Hepatocyte (in vitro differentiated cells): ENCODE results near the gene SAP30BP. TPM values are rescaled to one million over a fixed set of nuclear protein-coding genes. Genes with fewer than 3 reads are reported as not detected.

Experiments
- DNase-seq: peaks from one replicate; pipeline ENCODE4 v3.0.0-alpha.2; 2016; ENCODE audit warnings: low spot score
- H2AFZ ChIP-seq: fragments of 200-600 bp; sonication (generic); 2 replicates; pipeline ENCODE4 v1.6.0; 2016; ENCODE audit warnings: antibody characterized with exemption, mild to moderate bottlenecking
- H3K27ac ChIP-seq: fragments of 200-600 bp; sonication (generic); 2 replicates; pipeline ENCODE4 v1.5.1; 2016; ENCODE audit warnings: mild to moderate bottlenecking
- H3K27me3 ChIP-seq: fragments of 200-600 bp; sonication (generic); 2 replicates; pipeline ENCODE4 v1.6.1; 2016
- H3K36me3 ChIP-seq: fragments of 200-600 bp; sonication (generic); replicated peaks from 2 replicates; pipeline ENCODE4 v1.5.1; 2016; ENCODE audit warnings: low read depth; ENCODE audit not compliant: insufficient read depth
- H3K4me1 ChIP-seq: fragments of 200-600 bp; sonication (generic); 2 replicates; pipeline ENCODE4 v1.5.1; 2016; ENCODE audit warnings: mild to moderate bottlenecking, moderate library complexity; ENCODE audit not compliant: insufficient read depth
- H3K4me2 ChIP-seq: fragments of 200-600 bp; sonication (generic); 2 replicates; pipeline ENCODE4 v1.6.0; 2016
- H3K4me3 ChIP-seq: fragments of 200-600 bp; sonication (generic); 2 replicates; pipeline ENCODE4 v1.5.1; 2016; ENCODE audit warnings: mild to moderate bottlenecking
- H3K79me2 ChIP-seq: fragments of 200-600 bp; sonication (generic); 2 replicates; pipeline ENCODE4 v1.6.0; 2017; ENCODE audit warnings: mild to moderate bottlenecking
- H3K9me2 ChIP-seq: fragments of 200-600 bp; sonication (generic); replicated peaks from 2 replicates; pipeline ENCODE4 v1.6.0; 2017; ENCODE audit warnings: mild to moderate bottlenecking; ENCODE audit not compliant: insufficient read depth
- H3K9me3 ChIP-seq: fragments of 200-600 bp; sonication (generic); 2 replicates; pipeline ENCODE4 v1.5.1; 2016; ENCODE audit warnings: low read depth, mild to moderate bottlenecking
- H4K20me1 ChIP-seq: fragments of 200-600 bp; sonication (generic); 2 replicates; pipeline ENCODE4 v1.6.0; 2016; ENCODE audit warnings: mild to moderate bottlenecking; ENCODE audit not compliant: insufficient read depth, poor library complexity, severe bottlenecking
- EZH2 ChIP-seq: fragments of 200-600 bp; sonication (generic); IDR thresholded peaks from 2 replicates; pipeline ENCODE4 v1.6.1; 2016; ENCODE audit warnings: antibody characterized with exemption, mild to moderate bottlenecking, borderline replicate concordance
- EZH2phosphoT487 ChIP-seq: fragments of 200-600 bp; sonication (generic); IDR thresholded peaks from one replicate; pipeline ENCODE4 v1.6.1; 2018; ENCODE audit warnings: antibody characterized with exemption, mild to moderate bottlenecking, low read depth, moderate library complexity; ENCODE audit not compliant: unreplicated experiment, severe bottlenecking
- WGBS: methylation state at CpG from one replicate; pipeline ENCODE4 v1.1.6; 2016; ENCODE audit warnings: low lambda C conversion rate; ENCODE audit errors: missing lambda C conversion rate; 5-methylcytosine and 5-hydroxymethylcytosine counted together
- polyA plus RNA-seq: library from polyadenylated mRNA; unstranded; fragments of >200 nt; fragmentation: Nextera tagmentation; extraction: Ambion mirVana; gene quantifications from 2 replicates; pipeline ENCODE4 v1.2.1, GENCODE V29; 2016
- total RNA-seq: library from RNA; depleted of rRNA; stranded (reverse); fragments of >200 nt; gene quantifications from 2 replicates; pipeline ENCODE4 v1.2.3, GENCODE V29; 2014
- TF ChIP-seq, protein P1 (sequence below): fragments of 200-600 bp; sonication (generic); IDR thresholded peaks from 2 replicates; pipeline ENCODE4 v1.5.1; 2016; ENCODE audit warnings: antibody characterized with exemption, mild to moderate bottlenecking; ENCODE audit not compliant: poor library complexity

The SAP30BP gene
- 59.3 and 67.5 TPM in 2 replicates for total RNA-seq
- 89.9 and 110 TPM in 2 replicates for polyA plus RNA-seq

DNA sequence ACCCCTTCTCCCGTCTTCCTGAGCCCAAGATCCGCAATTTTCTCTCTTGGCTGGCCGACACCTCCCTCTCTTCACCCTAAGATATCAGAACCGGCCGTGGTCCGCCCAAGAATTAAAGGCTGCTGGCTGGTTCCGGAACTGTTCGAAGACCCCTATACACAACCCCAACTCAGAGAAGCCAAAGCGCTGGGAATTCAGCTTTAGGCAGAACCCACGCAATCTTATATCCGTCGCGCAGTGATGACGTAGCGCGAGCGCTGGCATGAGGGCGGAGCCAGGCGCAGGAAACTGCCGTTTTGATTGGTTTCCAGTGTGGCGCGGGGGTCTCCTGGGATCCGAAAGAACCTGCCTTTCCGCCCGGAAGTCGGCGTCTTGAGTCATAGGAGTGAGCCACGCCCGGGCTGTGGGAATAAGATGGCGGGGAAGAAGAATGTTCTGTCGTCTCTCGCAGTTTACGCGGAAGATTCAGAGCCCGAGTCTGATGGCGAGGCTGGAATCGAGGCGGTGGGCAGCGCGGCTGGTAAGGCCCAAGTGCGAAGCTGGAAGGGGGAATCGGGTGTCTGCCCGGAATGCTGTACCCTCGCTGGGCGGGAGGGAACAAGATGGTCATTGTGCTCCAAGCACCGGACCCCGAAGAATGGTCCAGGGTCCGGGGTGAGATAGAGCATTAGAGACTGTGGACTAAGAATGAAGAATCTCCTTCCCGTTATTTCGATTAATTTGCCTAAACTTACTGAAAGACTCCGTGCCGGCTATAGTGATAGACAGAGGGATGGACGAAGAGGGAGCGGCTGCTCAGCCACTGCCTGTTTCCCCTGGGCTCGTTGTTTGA, at the start of gene SAP30BP, which contains the start of gene RECQL5:
TSS of gene SAP30BP (plus strand) at position 380 of the 832 bp plus-strand sequence. CDS start at position 415, 35 bp downstream.
TSS of gene RECQL5 (minus strand) at position 196 of the 832 bp plus-strand sequence. CDS start 597 bp downstream, outside the sequence.
- Histone ChIP-seq H3K36me3 (no peaks in the 10 kb centered on the region), H3K9me2 (no peaks in the 10 kb centered on the region), H3K4me3 (peak within 1 kb of the TSS; percentile 75), H3K27me3 (no peaks in the 10 kb centered on the region), H3K9me3 (no peaks in the 10 kb centered on the region), H3K27ac (peak within 1 kb of the TSS; percentile 83), H3K4me2 (peak within 1 kb of the TSS; percentile 92), H4K20me1 (no peaks in the 10 kb centered on the region), H3K79me2 (peaks cover 67% of the 10 kb centered on the region), H2AFZ (peak within 1 kb of the TSS; percentile 63), H3K4me1 (peaks cover 10% of the 10 kb centered on the region)
- under 1% methylated on average over 55 of the region's 55 CpGs for WGBS
- peak; percentile 99 for DNase-seq
- TF ChIP-seq, protein P1, sequence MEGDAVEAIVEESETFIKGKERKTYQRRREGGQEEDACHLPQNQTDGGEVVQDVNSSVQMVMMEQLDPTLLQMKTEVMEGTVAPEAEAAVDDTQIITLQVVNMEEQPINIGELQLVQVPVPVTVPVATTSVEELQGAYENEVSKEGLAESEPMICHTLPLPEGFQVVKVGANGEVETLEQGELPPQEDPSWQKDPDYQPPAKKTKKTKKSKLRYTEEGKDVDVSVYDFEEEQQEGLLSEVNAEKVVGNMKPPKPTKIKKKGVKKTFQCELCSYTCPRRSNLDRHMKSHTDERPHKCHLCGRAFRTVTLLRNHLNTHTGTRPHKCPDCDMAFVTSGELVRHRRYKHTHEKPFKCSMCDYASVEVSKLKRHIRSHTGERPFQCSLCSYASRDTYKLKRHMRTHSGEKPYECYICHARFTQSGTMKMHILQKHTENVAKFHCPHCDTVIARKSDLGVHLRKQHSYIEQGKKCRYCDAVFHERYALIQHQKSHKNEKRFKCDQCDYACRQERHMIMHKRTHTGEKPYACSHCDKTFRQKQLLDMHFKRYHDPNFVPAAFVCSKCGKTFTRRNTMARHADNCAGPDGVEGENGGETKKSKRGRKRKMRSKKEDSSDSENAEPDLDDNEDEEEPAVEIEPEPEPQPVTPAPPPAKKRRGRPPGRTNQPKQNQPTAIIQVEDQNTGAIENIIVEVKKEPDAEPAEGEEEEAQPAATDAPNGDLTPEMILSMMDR: no peak
- TF ChIP-seq EZH2 (no peak), EZH2phosphoT487 (no peak)

GRCh38 chr17:75617675-75618074, 49.5 kb upstream of the SAP30BP start:
- Histone ChIP-seq H3K36me3 (no peaks in the 10 kb centered on the region), H3K4me1 (no peaks in the 10 kb centered on the region)
- WGBS: 84% methylated on average over 11 of the region's 11 CpGs

DNA sequence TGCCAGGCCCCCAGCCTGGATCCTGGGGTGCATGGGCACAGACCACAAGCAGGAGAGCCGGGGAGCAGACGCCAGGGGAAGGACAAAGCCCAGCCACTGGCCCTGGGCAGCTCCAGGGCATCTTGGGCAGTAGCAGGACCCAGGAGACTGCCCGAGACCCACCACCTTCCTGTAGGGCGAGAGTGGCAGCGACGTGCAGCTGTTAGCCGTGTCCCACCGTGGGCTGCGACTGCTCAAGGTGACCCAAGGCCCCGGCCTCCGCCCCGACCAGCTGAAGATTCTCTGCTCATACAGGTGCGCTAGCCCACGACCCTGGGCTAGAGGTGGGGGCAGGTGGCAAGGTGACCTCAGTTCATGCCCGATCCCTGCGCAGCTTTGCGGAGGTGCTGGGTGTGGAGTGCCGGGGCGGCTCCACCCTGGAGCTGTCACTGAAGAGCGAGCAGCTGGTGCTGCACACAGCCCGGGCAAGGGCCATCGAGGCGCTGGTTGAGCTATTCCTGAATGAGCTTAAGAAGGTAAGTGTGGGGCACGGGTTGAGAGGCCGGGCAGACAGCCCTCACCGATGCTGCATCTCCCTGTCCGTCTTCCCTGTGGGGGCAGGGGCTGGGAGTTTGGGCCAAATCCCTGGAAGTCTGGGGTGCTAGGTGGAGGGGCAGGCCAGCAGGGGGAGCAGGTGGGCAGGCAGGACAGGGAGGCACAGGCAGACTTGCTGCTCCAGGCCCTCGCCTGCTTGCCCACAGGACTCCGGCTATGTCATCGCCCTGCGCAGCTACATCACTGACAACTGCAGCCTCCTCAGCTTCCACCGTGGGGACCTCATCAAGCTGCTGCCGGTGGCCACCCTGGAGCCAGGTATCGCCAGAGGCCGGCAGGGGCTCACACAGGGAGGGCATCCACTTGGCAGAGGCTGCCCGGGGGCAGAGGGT, 47.4 kb upstream of the SAP30BP start:
- H3K36me3 ChIP-seq: no peaks in the 10 kb centered on the region

More at GRCh38 chr17:75617675-75618074, 49.5 kb upstream of the SAP30BP start:
- Histone ChIP-seq H3K4me3 (no peak overlapping the region), H3K9me3 (no peaks in the 10 kb centered on the region), H3K9me2 (no peaks in the 10 kb centered on the region), H3K4me2 (no peak overlapping the region), H3K79me2 (no peaks in the 10 kb centered on the region), H4K20me1 (no peaks in the 10 kb centered on the region), H3K27me3 (no peaks in the 10 kb centered on the region), H3K27ac (no peak overlapping the region), H2AFZ (no peak overlapping the region)
- no peak for DNase-seq
- TF ChIP-seq EZH2 (no peak), EZH2phosphoT487 (no peak)
- TF ChIP-seq, protein P1: no peak

More for the DNA sequence above, 47.4 kb upstream of the SAP30BP start:
- H3K27ac ChIP-seq: no peak overlapping the region
- DNase-seq: no peak
- H4K20me1 ChIP-seq: no peaks in the 10 kb centered on the region
- H3K9me3 ChIP-seq: no peaks in the 10 kb centered on the region
- H3K4me1 ChIP-seq: no peaks in the 10 kb centered on the region
- no peaks in the 10 kb centered on the region for H3K9me2 ChIP-seq
- H3K4me2 ChIP-seq: no peak overlapping the region
- H3K27me3 ChIP-seq: no peaks in the 10 kb centered on the region
- TF ChIP-seq, protein P1: peak; percentile 39
- no peak for TF ChIP-seq EZH2
- 85% methylated on average over 34 of the region's 36 CpGs for WGBS
- H3K4me3 ChIP-seq: no peak overlapping the region
- H2AFZ ChIP-seq: no peak overlapping the region
- no peaks in the 10 kb centered on the region for H3K79me2 ChIP-seq
